ENCODE data around the gene PGS1.

GRCh38 chr17:78365561-78366108 lies 12.8 kb upstream of the PGS1 start:
- TF ChIP-seq POLR2A (IDR thresholded peaks at IDR 0.05) (no peak), CTCF (IDR thresholded peaks at IDR 0.05) (no peak)
